C4-2B (cell line): Measurements from ENCODE around the gene ADAMTS18.

Experiments
- H3K27ac ChIP-seq: fragments of 450-650 bp; 2 replicates; pipeline ENCODE4 v1.5.1; 2017
- ZFX ChIP-seq: fragments of 450-650 bp; IDR thresholded peaks from 2 replicates; pipeline ENCODE4 v1.6.1; 2017
- TF ChIP-seq, protein P1 (sequence below): fragments of 450-650 bp; conservative IDR thresholded peaks from 2 replicates; pipeline ENCODE4 v1.5.1; 2017; ENCODE audit warnings: mild to moderate bottlenecking

The ADAMTS18 gene, protein sequence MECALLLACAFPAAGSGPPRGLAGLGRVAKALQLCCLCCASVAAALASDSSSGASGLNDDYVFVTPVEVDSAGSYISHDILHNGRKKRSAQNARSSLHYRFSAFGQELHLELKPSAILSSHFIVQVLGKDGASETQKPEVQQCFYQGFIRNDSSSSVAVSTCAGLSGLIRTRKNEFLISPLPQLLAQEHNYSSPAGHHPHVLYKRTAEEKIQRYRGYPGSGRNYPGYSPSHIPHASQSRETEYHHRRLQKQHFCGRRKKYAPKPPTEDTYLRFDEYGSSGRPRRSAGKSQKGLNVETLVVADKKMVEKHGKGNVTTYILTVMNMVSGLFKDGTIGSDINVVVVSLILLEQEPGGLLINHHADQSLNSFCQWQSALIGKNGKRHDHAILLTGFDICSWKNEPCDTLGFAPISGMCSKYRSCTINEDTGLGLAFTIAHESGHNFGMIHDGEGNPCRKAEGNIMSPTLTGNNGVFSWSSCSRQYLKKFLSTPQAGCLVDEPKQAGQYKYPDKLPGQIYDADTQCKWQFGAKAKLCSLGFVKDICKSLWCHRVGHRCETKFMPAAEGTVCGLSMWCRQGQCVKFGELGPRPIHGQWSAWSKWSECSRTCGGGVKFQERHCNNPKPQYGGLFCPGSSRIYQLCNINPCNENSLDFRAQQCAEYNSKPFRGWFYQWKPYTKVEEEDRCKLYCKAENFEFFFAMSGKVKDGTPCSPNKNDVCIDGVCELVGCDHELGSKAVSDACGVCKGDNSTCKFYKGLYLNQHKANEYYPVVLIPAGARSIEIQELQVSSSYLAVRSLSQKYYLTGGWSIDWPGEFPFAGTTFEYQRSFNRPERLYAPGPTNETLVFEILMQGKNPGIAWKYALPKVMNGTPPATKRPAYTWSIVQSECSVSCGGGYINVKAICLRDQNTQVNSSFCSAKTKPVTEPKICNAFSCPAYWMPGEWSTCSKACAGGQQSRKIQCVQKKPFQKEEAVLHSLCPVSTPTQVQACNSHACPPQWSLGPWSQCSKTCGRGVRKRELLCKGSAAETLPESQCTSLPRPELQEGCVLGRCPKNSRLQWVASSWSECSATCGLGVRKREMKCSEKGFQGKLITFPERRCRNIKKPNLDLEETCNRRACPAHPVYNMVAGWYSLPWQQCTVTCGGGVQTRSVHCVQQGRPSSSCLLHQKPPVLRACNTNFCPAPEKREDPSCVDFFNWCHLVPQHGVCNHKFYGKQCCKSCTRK (N-terminal part only)

DNA sequence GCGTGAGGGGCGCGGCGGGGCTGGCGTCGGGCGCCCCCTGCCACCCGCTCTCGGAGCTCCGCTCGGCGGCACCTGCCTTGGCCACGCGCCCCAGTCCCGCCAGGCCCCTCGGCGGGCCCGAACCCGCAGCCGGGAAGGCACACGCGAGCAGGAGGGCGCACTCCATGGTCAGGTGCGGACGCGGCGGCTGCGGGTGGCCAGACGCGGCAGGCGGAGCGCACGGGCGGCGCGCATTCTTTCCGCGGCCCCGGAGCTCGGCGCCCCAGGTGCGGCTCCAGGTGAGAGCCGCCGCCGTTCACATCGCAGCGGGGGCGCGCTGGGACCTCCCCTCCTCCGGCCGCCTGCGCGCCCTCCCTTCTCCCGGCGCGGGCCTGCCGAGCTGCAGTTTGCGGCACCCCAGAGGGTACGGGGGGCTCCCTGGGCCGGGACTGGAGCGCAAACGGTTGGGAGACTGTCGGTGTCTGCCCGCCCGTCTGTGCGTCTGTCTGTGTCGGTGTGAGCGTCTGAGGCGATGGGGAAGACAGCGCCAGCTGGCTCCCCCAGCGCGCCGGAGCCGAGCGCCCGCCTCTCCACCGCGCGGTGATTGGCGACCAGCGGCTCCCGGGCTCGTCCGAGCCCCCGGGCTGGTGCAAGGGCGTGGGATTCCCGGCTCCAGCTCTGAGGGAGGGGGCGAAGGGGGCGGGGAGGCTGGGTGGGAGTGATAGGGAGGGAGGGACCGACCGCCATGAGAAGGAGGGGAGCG is at the start of gene ADAMTS18:
TSS of gene ADAMTS18 (minus strand) at position 505 of the 742 bp plus-strand sequence. CDS start at position 166, 339 bp downstream.
- TF ChIP-seq, protein P1, sequence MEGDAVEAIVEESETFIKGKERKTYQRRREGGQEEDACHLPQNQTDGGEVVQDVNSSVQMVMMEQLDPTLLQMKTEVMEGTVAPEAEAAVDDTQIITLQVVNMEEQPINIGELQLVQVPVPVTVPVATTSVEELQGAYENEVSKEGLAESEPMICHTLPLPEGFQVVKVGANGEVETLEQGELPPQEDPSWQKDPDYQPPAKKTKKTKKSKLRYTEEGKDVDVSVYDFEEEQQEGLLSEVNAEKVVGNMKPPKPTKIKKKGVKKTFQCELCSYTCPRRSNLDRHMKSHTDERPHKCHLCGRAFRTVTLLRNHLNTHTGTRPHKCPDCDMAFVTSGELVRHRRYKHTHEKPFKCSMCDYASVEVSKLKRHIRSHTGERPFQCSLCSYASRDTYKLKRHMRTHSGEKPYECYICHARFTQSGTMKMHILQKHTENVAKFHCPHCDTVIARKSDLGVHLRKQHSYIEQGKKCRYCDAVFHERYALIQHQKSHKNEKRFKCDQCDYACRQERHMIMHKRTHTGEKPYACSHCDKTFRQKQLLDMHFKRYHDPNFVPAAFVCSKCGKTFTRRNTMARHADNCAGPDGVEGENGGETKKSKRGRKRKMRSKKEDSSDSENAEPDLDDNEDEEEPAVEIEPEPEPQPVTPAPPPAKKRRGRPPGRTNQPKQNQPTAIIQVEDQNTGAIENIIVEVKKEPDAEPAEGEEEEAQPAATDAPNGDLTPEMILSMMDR: no peak
- no peak for TF ChIP-seq ZFX
- no peak within 1 kb of the TSS for H3K27ac ChIP-seq

DNA sequence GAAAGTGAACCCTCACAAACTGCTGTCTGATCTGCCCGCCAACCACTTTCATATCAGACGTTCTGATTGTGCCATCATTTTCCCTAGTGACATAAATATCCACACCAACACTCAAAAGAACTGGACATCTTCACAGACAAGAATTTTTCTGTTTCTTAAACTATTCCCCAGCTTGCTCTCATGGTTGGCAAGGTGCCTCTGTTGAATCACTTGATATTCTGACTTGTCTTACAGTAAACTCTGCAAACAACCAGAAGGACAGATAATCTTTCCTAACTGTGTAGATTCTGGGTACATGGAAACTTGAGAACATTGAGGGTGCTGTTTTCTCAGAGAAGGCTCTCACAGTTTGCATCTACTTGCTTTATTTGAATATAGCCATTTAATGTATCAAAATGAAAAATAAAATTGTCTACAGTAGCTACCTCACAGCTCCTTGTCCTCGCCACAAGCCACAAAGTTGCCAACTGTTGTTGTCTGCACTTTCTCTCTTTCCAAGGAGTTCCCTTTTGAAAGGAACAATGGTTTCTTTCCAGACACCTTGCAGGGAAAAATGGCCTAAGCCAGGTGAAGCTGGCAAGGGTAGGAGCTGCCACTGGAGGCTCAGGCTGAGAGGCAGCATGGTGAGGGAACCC is 46.0 kb upstream of the ADAMTS18 start:
- no peak for TF ChIP-seq ZFX
- TF ChIP-seq, protein P1: no peak
- no peak overlapping the region for H3K27ac ChIP-seq

DNA sequence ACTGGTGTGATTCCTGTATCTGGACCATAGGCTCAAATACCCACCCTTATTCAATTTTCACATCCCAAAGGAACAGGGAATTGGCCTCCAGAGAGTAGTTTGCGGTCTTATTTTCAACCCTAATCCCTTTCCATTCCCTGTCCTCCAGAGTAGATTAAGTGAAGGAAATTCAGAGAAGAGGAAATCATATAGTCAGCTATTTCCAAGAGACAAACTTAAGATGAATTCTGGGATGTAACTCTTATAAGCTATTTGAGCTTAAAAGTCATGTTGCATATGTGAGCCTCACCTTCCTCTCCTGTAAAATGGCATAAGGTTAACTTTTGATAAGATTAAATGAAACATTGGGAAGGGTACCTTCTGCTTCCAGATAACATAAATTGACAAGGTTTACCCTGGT is 37.4 kb upstream of the ADAMTS18 start:
- no peak for TF ChIP-seq ZFX
- TF ChIP-seq, protein P1: no peak
- no peak overlapping the region for H3K27ac ChIP-seq

DNA sequence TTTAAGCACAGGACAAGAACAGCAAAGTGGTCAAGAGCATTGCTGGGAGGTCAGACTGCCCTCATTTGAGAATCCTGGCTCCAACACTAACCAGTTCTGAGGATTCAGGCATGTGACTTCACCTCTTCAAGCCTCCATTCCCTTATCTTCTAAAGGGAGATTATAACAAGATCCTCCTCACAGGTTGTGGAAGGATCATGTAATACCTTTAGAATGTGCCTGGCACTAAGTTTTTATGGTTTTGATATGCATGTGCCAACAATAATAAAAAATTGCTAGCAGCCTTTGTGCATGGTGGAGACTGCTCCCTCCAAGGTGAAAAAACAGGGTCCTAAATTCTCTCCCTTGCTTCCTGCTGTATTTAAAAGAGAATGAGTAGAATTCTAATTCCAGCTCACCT is 36.0 kb upstream of the ADAMTS18 start:
- TF ChIP-seq, protein P1: no peak
- TF ChIP-seq ZFX: no peak
- H3K27ac ChIP-seq: no peak overlapping the region

DNA sequence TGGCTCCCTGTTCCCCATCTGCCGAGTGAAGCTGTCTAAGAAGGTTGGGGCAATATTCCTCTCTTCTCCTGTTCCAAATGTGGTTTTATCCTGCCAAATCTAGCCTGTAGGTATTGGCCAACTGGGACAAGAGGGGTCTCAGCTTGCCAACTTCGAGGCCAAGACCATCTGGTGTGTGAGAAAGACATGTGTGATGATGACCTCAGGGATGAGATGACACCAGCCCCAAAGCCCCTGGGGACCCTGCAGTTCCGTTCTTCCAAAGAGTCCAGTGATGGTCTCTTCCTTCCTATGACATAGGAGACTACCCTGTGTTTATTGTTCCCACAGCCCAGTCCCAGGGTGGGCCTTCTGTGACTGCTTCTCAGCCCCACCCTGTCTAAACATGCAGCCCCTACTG is 34.8 kb upstream of the ADAMTS18 start:
- no peak for TF ChIP-seq ZFX
- TF ChIP-seq, protein P1: no peak
- H3K27ac ChIP-seq: no peak overlapping the region

DNA sequence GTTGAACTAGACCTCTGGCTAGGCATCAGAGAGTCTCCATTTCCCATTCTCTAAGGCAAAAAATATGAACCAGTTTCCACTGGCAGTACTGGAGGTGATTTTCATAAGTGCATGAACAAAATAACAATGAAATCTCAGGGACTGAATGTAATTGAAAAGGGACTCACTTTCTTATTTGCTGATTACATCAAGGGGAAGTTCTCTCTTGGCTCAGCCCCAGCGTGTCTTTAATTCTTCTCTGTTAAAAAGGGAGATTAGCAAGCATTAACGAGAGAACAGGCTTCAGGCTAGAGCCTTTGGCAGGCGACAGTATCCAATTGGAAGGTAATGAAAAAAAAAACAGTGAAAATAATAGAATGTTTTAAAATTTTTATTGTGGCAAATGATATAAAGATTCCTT is 34.0 kb upstream of the ADAMTS18 start:
- no peak for TF ChIP-seq ZFX
- TF ChIP-seq, protein P1: no peak
- H3K27ac ChIP-seq: no peak overlapping the region
